ENCODE results near the gene PRDX6. TPM values are rescaled to one million over a fixed set of nuclear protein-coding genes. Genes with fewer than 3 reads are reported as not detected.
A peak's percentile ranks its signal among the peaks of the same experiment; 100 is the strongest.
"Not testable (repeated sequence)": the region's sequence is repeated elsewhere in the genome, so short reads cannot be mapped to it uniquely, and the experiment has no call there.

Gene PRDX6
- total RNA-seq, 4 donors from 2014 or later: 332 to 411 (median 384) TPM

- Histone ChIP-seq H3K36me3 (peaks cover 0 to 8% of the 10 kb centered on the region in 2 donors), H3K27me3 (no peaks in the 10 kb centered on the region), H3K4me3 (no peak overlapping the region), H3K9me3 (no peaks in the 10 kb centered on the region), H3K4me1 (peaks cover 3 to 30% (median 16%) of the 10 kb centered on the region in 3 donors), H3K27ac (peak overlapping the region; percentile 83 to 99 (median 84))
- WGBS, 2 donors (ENCODE audit: low coverage in 1 of 2): 40 to 56% methylated on average over 1 to 2 of the region's 2 CpGs
- ATAC-seq: peak; percentile 97
- peak; percentile 76 for TF ChIP-seq POLR2AphosphoS5 (IDR thresholded peaks at IDR 0.05)
- no peak for TF ChIP-seq EP300 (IDR thresholded peaks at IDR 0.05)
Observed at GRCh38 chr1:173451981-173452380, 25.2 kb upstream of the PRDX6 start.

GRCh38 chr1:173453982-173454381, 23.2 kb upstream of the PRDX6 start:
- Histone ChIP-seq H3K27ac (peak overlapping the region; percentile 83 to 99 (median 84)), H3K4me1 (peaks cover 3 to 28% (median 16%) of the 10 kb centered on the region in 3 donors), H3K27me3 (no peaks in the 10 kb centered on the region), H3K4me3 (no peak overlapping the region), H3K36me3 (peaks cover 0 to 8% of the 10 kb centered on the region in 2 donors), H3K9me3 (no peaks in the 10 kb centered on the region)
- ATAC-seq: no peak
- TF ChIP-seq CTCF (IDR thresholded peaks at IDR 0.05) (no peak), POLR2AphosphoS5 (IDR thresholded peaks at IDR 0.05) (no peak), POLR2A (IDR thresholded peaks at IDR 0.05) (no peak)

DNA sequence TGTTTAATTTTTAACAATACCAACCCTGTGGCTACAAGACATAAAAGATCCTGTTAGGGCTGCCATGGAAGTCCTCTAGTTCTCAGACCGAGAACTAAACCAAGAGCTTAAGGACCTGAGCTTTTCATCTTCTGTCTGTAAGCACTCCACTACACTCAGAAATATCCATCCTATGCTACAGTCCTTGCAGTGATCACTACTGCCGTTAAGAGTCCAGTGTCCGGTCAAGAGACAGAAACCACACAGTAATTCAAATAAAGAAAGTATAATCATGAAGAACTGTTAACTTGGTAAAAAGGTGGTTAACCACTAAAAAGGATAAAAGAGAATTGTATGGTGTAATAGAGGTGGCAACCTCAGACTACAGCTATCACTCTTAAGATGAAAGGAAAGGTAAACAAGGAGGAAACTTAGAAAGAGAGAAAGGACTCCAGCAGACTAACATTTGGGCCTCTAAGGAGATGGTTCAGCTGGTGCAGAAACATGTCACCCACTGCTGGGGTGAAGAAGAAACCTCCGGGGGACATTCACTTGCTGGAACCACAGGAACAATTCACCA, 22.1 kb upstream of the PRDX6 start:
- H3K27ac ChIP-seq: peak overlapping the region in 1 of 4 donors; percentile 83
- H3K27me3 ChIP-seq: no peaks in the 10 kb centered on the region
- TF ChIP-seq CTCF (IDR thresholded peaks at IDR 0.05): no peak
- no peak for TF ChIP-seq EP300 (IDR thresholded peaks at IDR 0.05)
- no peak for TF ChIP-seq POLR2A (IDR thresholded peaks at IDR 0.05)
- TF ChIP-seq POLR2AphosphoS5 (IDR thresholded peaks at IDR 0.05): no peak
- H3K9me3 ChIP-seq: no peaks in the 10 kb centered on the region
- ATAC-seq: no peak
- 91 to 100% methylated on average over 1 to 4 of the region's 4 CpGs for WGBS, 2 donors (ENCODE audit: low coverage in 1 of 2)
- H3K36me3 ChIP-seq: peaks cover 0 to 14% of the 10 kb centered on the region in 2 donors
- peaks cover 3 to 26% (median 16%) of the 10 kb centered on the region in 3 donors for H3K4me1 ChIP-seq
- H3K4me3 ChIP-seq: no peak overlapping the region

DNA sequence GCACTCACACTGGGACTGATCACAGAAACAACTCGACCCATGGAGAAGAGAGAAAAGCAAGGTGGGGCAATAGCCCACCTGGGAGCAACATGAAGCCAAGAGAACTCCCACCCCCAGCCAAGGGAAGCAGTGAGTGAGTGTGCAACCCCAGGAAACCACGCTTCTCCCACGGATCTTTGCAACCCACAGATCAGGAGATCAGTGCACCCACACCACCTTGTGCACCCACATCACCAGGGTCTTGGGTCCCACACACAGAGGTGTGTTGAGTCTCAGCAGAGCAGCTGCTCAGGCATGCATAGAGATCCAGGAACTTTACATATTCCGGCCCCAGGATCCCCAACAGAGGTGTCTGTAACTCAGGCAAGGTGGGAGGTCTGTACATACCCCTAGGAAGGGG, 17.2 kb upstream of the PRDX6 start:
- no peak for ATAC-seq
- peaks cover 0 to 11% (median 0%) of the 10 kb centered on the region in 3 donors for H3K9me3 ChIP-seq
- no peaks in the 10 kb centered on the region for H3K27me3 ChIP-seq
- no peak overlapping the region for H3K4me3 ChIP-seq
- H3K4me1 ChIP-seq: no peaks in the 10 kb centered on the region
- TF ChIP-seq EP300 (IDR thresholded peaks at IDR 0.05) (no peak), POLR2AphosphoS5 (IDR thresholded peaks at IDR 0.05) (no peak), CTCF (IDR thresholded peaks at IDR 0.05) (no peak), POLR2A (IDR thresholded peaks at IDR 0.05) (no peak)
- WGBS, 2 donors (ENCODE audit: low coverage in 1 of 2): 70 to 88% methylated on average over 1 to 2 of the region's 4 CpGs
- H3K36me3 ChIP-seq: peaks cover 0 to 37% of the 10 kb centered on the region in 2 donors
- no peak overlapping the region for H3K27ac ChIP-seq

DNA sequence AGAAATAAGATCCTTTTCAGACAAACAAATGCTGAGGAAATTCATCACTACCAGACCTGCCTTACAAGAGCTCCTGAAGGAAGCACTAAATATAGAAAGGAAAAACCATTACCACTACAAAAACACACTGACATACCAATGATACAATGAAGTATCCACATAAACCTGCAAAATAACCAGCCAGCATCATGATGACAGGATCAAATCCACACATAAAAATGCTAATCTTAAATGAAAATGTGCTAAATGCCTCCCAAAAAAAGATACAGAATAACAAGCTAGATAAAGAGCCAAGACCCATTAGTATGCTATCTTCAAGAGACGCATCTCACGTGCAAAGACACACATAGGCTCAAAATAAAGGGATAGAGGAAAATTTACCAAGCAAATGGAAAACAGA, 14.5 kb upstream of the PRDX6 start:
- H3K4me1 ChIP-seq, ATAC-seq, H3K27ac ChIP-seq, H3K4me3 ChIP-seq, H3K27me3 ChIP-seq: not testable (repeated sequence)
- H3K36me3 ChIP-seq: peaks cover 0 to 33% of the 10 kb centered on the region in 2 donors
- peaks cover 0 to 11% (median 0%) of the 10 kb centered on the region in 3 donors for H3K9me3 ChIP-seq
- WGBS, 2 donors (ENCODE audit: low coverage in 1 of 2): 100% methylated on average over 2 of the region's 2 CpGs

- WGBS, 2 donors (ENCODE audit: low coverage in 1 of 2): 71 to 77% methylated on average over 2 of the region's 2 CpGs
- not testable (repeated sequence) for H3K4me1 ChIP-seq, ATAC-seq, H3K27ac ChIP-seq, H3K4me3 ChIP-seq, H3K27me3 ChIP-seq
- H3K36me3 ChIP-seq: peaks cover 0 to 33% of the 10 kb centered on the region in 2 donors
- peaks cover 0 to 11% (median 0%) of the 10 kb centered on the region in 3 donors for H3K9me3 ChIP-seq
Observed at GRCh38 chr1:173464185-173464584, 12.9 kb upstream of the PRDX6 start.
